Kidney (tissue), 14 donors: ENCODE measurements around the gene POFUT1. TPM values are rescaled to one million over a fixed set of nuclear protein-coding genes. Genes with fewer than 3 reads are reported as not detected.
A peak's percentile ranks its signal among the peaks of the same experiment; 100 is the strongest.
"Not testable (repeated sequence)": the region's sequence is repeated elsewhere in the genome, so short reads cannot be mapped to it uniquely, and the experiment has no call there.

Source experiments
- DNase-seq, 5 donors: peaks; one replicate each; pipeline ENCODE4 v3.0.0-alpha.2; 2013 to 2020
- FAIRE-seq: peaks from 2 replicates; lab custom pipeline; 2012; peaks lifted over from hg19 to GRCh38; lab: Jason Lieb, UNC
- H3K27ac ChIP-seq, 2 donors: one replicate each; pipeline ENCODE4 v1.7.0; 2013; ENCODE audit warnings: low read depth in 2 of 2, low read length in 2 of 2, inconsistent platforms in 1 of 2
- H3K27me3 ChIP-seq: one replicate; pipeline ENCODE4 v1.7.1; 2013; ENCODE audit warnings: low read length, inconsistent platforms; ENCODE audit not compliant: control insufficient read depth, insufficient read depth
- H3K36me3 ChIP-seq, 3 donors: one replicate each; pipeline versions ENCODE4 v1.7.0 to v1.7.1; 2013; ENCODE audit warnings: low read length in 3 of 3, control low read depth in 1 of 3, inconsistent platforms in 1 of 3; ENCODE audit not compliant: insufficient read depth in 3 of 3, control insufficient read depth in 2 of 3
- H3K4me1 ChIP-seq, 3 donors: one replicate each; pipeline versions ENCODE4 v1.7.0 to v1.7.1; 2013; ENCODE audit warnings: low read length in 3 of 3, inconsistent platforms in 1 of 3, low read depth in 1 of 3; ENCODE audit not compliant: control insufficient read depth in 2 of 3, insufficient read depth in 2 of 3
- H3K4me3 ChIP-seq, 3 donors: one replicate each; pipeline versions ENCODE4 v1.7.0 to v1.8.1; 2013; ENCODE audit warnings: low read length in 3 of 3, control low read depth in 1 of 3, inconsistent platforms in 1 of 3
- H3K9ac ChIP-seq, 3 donors: one replicate each; pipeline versions ENCODE4 v1.7.0 to v1.7.1; 2013; ENCODE audit warnings: low read length in 3 of 3, control low read depth in 1 of 3, inconsistent platforms in 1 of 3
- H3K9me3 ChIP-seq, 3 donors: one replicate each; pipeline versions ENCODE4 v1.7.0 to v1.7.1; 2013; ENCODE audit warnings: low read length in 3 of 3, control low read depth in 1 of 3, inconsistent platforms in 1 of 3; ENCODE audit not compliant: control insufficient read depth in 2 of 3, insufficient read depth in 1 of 3
- intact Hi-C: fragments of 100-400 bp; cut with DNase I; formaldehyde crosslinking; loops from one replicate; pipeline ENCODE4 v1.11.1; 2022
- polyA plus RNA-seq: library from polyadenylated mRNA; stranded (reverse); fragments of 350-450 nt; fragmentation: Illumina TruSeq; extraction: RNeasy Lipid Tissue Mini Kit (QIAGEN cat#74804); gene quantifications from one replicate; pipeline ENCODE4 v1.2.3, GENCODE V29; 2014; ENCODE audit warnings: low read depth, low replicate concordance; ENCODE audit not compliant: insufficient read depth
- total RNA-seq: library from RNA; stranded (reverse); fragmentation: NEBNext Ultra II Directional; extraction: Animal tissue kit (Norgen Biotek cat#: 25700); gene quantifications from one replicate; pipeline ENCODE4 v1.2.1, GENCODE V29; 2021
- TF ChIP-seq, protein P1 (sequence below): IDR thresholded peaks from 3 replicates; pipeline ENCODE4 v1.5.1; 2012; ENCODE audit warnings: mild to moderate bottlenecking, moderate library complexity, borderline replicate concordance; ENCODE audit not compliant: insufficient read depth; ENCODE audit errors: extremely low read depth
- donor health status: control.
- donor health status: control.
- donor health status: control.
- donor health status: control.
- donor health status: control.
- donor health status: DM: yes; HTN: yes; CAD: no.
- donor health status: Normal renal cell carcinoma (clear cell type).

Gene POFUT1
- total and polyA plus RNA-seq, 2 donors from 2014 or later: 16.7 to 36.7 TPM

DNA sequence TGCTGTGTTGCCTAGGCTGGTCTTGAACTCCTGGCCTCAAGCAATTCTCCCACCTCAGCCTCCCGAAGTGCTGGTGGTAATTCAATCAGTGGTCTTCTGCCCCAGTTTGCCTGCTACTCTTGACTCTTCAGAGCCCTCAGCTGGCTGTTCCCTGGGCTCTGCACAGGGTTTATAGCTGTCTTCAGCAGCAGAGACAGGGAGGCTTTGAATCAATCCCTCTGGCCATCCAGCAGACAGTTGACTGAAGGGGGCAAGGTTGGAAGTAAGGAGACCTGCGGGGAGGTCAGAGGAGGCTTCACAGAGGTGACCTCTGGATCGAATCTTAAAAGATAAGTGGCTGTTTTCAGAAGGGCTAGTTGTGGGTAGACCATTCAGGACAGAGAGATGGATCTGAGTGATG, 43.8 kb downstream of the POFUT1 start:
- DNase-seq (no peak), FAIRE-seq (no peak)
- H3K9ac ChIP-seq: no peak overlapping the region
- H3K27ac ChIP-seq: no peak overlapping the region
- no peak overlapping the region for H3K4me3 ChIP-seq
- no peaks in the 10 kb centered on the region for H3K4me1 ChIP-seq
- TF ChIP-seq, protein P1, sequence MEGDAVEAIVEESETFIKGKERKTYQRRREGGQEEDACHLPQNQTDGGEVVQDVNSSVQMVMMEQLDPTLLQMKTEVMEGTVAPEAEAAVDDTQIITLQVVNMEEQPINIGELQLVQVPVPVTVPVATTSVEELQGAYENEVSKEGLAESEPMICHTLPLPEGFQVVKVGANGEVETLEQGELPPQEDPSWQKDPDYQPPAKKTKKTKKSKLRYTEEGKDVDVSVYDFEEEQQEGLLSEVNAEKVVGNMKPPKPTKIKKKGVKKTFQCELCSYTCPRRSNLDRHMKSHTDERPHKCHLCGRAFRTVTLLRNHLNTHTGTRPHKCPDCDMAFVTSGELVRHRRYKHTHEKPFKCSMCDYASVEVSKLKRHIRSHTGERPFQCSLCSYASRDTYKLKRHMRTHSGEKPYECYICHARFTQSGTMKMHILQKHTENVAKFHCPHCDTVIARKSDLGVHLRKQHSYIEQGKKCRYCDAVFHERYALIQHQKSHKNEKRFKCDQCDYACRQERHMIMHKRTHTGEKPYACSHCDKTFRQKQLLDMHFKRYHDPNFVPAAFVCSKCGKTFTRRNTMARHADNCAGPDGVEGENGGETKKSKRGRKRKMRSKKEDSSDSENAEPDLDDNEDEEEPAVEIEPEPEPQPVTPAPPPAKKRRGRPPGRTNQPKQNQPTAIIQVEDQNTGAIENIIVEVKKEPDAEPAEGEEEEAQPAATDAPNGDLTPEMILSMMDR: no peak
- H3K27me3 ChIP-seq: no peaks in the 10 kb centered on the region
- intact Hi-C loops: no loop called here
- no peaks in the 10 kb centered on the region for H3K9me3 ChIP-seq
- H3K36me3 ChIP-seq: no peaks in the 10 kb centered on the region

DNA sequence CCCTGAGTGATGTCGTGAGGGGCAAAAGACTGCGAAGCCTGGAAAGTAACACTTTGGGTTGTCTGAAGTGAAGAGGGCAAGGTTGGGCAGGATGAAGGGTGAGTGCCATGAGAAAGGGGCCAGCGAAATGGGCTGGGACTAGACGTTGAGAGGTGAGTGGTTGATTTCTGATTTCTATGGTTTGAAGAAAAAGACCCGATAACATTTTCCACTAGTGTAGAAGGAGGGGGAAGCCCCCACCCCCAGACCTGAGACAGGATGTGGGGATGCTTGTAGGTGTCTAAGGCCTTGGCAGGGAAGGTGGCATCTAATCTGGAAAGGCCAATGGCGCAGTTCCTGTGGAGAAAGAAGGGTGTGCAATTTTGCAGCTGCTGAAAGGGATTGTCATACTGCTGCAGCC, 44.5 kb downstream of the POFUT1 start:
- Histone ChIP-seq H3K9me3 (no peaks in the 10 kb centered on the region), H3K9ac (no peak overlapping the region), H3K4me3 (no peak overlapping the region), H3K27me3 (no peaks in the 10 kb centered on the region), H3K36me3 (no peaks in the 10 kb centered on the region), H3K27ac (no peak overlapping the region), H3K4me1 (no peaks in the 10 kb centered on the region)
- TF ChIP-seq, protein P1: no peak
- DNase-seq: peak in 1 of 5 donors; percentile 21
- intact Hi-C loops: no loop called here
- FAIRE-seq: no peak

DNA sequence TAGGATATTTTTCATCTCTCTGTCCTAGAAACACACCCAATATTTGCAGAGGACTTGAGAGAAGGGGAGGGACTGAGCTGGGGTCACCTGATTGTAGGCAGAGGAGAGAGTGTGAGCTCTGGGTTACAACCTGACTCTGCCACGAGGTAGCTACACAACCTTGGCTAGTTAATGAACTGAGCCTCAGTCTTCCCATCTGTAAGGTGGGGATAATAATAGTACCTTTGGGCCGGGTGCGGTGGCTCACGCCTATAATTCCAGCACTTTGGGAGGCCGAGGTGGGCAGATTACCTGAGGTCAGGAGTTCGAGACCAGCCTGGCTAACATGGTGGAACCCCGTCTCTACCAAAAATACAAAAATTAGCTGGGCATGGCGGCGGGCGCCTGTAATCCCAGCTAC, 53.3 kb downstream of the POFUT1 start:
- intact Hi-C loops, H3K27ac ChIP-seq, FAIRE-seq, H3K9me3 ChIP-seq, H3K27me3 ChIP-seq, H3K36me3 ChIP-seq, H3K9ac ChIP-seq, DNase-seq, H3K4me1 ChIP-seq, H3K4me3 ChIP-seq: not testable (repeated sequence)

DNA sequence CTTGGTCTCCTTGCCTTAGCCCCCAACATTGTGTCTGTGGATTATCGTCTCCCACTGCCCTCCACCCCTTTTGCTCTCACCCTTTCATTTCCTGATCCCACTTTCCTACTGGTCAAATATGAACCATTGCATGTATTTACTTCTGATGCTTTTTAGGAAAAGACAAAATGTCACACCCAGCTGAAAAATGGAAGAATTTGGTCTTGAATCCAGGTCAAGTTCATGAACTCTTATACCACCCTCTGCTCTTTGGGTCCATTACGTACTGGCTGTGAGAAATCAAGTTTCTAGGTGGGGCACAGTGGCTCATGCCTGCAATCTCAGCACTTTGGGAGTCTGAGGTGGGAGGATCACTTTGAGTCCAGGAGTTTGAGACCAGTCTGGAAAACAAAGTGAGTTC, 54.0 kb downstream of the POFUT1 start:
- Histone ChIP-seq H3K4me3 (no peak overlapping the region), H3K27me3 (no peaks in the 10 kb centered on the region), H3K4me1 (no peaks in the 10 kb centered on the region), H3K27ac (no peak overlapping the region), H3K9me3 (no peaks in the 10 kb centered on the region), H3K9ac (no peak overlapping the region), H3K36me3 (no peaks in the 10 kb centered on the region)
- no peak for DNase-seq
- TF ChIP-seq, protein P1: no peak
- FAIRE-seq: no peak
- intact Hi-C loops: no loop called here
